Measurements from ENCODE around the gene HOXD9. TPM values are rescaled to one million over a fixed set of nuclear protein-coding genes. Genes with fewer than 3 reads are reported as not detected.

Gene HOXD9
- total RNA-seq, 1 donor from 2014 or later = not detected

DNA sequence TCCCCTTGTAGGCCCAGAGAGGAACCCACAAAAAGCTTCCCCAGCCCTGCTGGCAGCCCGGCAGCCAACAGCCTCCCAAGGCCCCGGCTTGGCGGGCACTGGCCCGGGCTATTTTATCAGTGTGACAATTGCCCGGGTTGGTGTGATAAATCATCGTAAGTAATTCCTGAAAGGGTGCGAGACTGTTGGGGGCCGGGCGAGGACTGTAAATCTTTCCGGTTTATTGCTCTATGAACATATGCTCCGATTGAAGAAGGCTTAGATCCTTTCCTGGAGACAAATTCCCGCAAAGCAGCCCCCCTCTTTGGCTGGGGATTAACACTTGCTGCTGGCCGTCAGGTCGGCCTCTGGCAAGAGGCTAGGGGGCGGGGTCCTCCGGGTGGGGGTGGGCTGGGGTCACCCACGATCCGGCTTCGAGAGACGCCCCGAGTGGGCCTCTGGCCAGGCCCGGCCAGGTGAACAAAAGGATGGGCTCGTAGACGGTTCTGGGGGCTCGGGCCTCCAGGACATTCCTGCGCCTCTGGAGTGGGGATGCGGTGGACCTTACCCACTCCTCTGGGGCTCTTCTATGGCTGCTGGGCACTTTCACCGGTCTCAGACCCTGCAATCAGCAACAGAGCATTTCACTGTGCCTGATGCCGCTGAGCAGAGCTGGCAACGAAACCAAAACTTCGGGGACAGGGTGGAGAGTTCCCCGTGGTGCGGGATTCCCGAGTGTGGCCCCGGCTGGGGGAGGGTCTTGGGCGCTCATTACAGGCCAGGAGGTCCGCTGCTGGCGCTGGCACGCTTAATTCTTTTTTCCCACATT is 36.5 kb downstream of the HOXD9 start:
- Mint-ChIP-seq H3K4me3 (ENCODE audit: unreplicated experiment) (no peak overlapping the region), H3K27me3 (ENCODE audit: unreplicated experiment) (peaks cover 84% of the 10 kb centered on the region), H3K9me3 (ENCODE audit: unreplicated experiment) (peaks cover under 1% of the 10 kb centered on the region), H3K4me1 (ENCODE audit: unreplicated experiment) (peaks cover 19% of the 10 kb centered on the region), H3K36me3 (ENCODE audit: unreplicated experiment) (no peaks in the 10 kb centered on the region), H3K27ac (ENCODE audit: unreplicated experiment) (no peak overlapping the region)
- TF ChIP-seq, protein P1, sequence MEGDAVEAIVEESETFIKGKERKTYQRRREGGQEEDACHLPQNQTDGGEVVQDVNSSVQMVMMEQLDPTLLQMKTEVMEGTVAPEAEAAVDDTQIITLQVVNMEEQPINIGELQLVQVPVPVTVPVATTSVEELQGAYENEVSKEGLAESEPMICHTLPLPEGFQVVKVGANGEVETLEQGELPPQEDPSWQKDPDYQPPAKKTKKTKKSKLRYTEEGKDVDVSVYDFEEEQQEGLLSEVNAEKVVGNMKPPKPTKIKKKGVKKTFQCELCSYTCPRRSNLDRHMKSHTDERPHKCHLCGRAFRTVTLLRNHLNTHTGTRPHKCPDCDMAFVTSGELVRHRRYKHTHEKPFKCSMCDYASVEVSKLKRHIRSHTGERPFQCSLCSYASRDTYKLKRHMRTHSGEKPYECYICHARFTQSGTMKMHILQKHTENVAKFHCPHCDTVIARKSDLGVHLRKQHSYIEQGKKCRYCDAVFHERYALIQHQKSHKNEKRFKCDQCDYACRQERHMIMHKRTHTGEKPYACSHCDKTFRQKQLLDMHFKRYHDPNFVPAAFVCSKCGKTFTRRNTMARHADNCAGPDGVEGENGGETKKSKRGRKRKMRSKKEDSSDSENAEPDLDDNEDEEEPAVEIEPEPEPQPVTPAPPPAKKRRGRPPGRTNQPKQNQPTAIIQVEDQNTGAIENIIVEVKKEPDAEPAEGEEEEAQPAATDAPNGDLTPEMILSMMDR (IDR thresholded peaks at IDR 0.05) = no peak
- DNase-seq (ENCODE audit: extremely low spot score, unreplicated experiment) = no peak

DNA sequence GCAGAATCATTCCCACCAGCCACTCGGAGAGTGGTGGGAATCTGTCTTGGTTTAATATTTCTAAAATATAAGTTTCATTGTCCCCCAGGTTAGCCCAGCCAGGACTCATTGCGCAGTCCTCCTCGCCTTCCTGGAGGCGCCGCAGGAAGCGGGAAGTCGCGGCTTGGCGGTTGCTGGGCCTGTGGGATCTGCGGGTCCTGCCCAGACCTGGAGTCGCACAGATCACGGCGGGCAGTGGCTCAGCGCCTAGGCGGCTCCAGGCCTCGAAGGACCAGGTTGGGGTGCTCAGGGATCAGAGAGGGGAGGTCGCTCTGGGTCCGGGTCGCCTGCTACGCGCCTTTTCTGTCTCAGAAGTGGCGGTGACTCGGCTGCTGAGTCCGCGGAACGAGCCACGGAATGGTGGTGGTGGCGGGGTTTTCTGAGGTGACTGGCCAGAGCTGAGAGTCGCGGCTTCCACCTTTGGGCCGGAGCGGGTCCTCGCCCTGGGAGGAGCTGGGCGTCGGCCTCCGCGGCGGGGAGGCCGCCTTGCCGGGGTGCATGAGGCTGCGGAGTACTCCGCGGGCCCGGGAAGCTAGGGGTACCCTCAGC is 37.2 kb downstream of the HOXD9 start:
- TF ChIP-seq, protein P1 (IDR thresholded peaks at IDR 0.05) = no peak
- H3K27ac Mint-ChIP-seq (ENCODE audit: unreplicated experiment) = no peak overlapping the region
- H3K9me3 Mint-ChIP-seq (ENCODE audit: unreplicated experiment) = peaks cover 3% of the 10 kb centered on the region
- DNase-seq (ENCODE audit: extremely low spot score, unreplicated experiment) = no peak
- peaks cover 84% of the 10 kb centered on the region for H3K27me3 Mint-ChIP-seq (ENCODE audit: unreplicated experiment)
- H3K4me3 Mint-ChIP-seq (ENCODE audit: unreplicated experiment) = no peak overlapping the region
- peaks cover 19% of the 10 kb centered on the region for H3K4me1 Mint-ChIP-seq (ENCODE audit: unreplicated experiment)
- no peaks in the 10 kb centered on the region for H3K36me3 Mint-ChIP-seq (ENCODE audit: unreplicated experiment)

DNA sequence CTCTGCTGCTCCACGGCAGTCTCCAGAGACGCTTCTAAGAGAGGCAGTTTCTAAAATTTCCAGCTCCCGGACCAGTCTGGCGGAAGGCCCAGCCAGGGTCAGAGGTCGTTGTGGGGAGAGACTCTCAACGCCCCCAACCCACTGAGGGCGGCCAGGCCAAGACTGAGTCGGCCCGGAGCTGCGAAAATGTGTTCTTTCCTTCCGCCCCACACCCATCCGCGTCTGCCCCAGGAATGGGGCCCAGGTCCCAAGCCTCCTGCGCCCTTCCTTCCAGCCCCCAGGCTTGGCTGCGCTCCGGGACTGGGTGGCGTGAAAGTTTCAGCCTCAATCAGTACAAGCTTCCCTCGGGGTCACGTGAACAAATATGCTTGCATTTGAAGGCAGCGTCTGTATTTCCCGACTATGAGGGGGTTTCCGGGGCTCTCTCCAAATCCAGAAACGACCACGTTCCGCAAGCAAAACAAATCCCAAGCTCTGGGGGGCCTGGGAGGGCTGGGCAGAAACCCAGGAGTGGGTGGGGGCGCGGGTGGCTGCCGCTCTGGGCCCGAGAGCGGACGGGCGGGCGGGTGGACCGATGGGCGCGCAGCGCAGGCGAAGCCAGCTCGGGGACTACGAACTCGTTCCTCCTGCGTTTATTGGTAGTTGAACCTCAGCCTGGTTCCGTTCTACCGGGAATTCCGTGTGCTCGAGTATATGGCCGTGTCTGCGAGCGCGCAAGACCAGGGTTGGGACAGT is 37.9 kb downstream of the HOXD9 start:
- Mint-ChIP-seq H3K4me3 (ENCODE audit: unreplicated experiment) (no peak overlapping the region), H3K9me3 (ENCODE audit: unreplicated experiment) (peaks cover 3% of the 10 kb centered on the region), H3K27ac (ENCODE audit: unreplicated experiment) (no peak overlapping the region), H3K27me3 (ENCODE audit: unreplicated experiment) (peaks cover 84% of the 10 kb centered on the region), H3K36me3 (ENCODE audit: unreplicated experiment) (no peaks in the 10 kb centered on the region), H3K4me1 (ENCODE audit: unreplicated experiment) (peaks cover 19% of the 10 kb centered on the region)
- TF ChIP-seq, protein P1 (IDR thresholded peaks at IDR 0.05) = no peak
- no peak for DNase-seq (ENCODE audit: extremely low spot score, unreplicated experiment)

- H3K9me3 Mint-ChIP-seq (ENCODE audit: unreplicated experiment) = peaks cover 3% of the 10 kb centered on the region
- peaks cover 19% of the 10 kb centered on the region for H3K4me1 Mint-ChIP-seq (ENCODE audit: unreplicated experiment)
- TF ChIP-seq, protein P1 (IDR thresholded peaks at IDR 0.05) = no peak
- H3K27ac Mint-ChIP-seq (ENCODE audit: unreplicated experiment) = no peak overlapping the region
- no peak overlapping the region for H3K4me3 Mint-ChIP-seq (ENCODE audit: unreplicated experiment)
- no peak for DNase-seq (ENCODE audit: extremely low spot score, unreplicated experiment)
- H3K27me3 Mint-ChIP-seq (ENCODE audit: unreplicated experiment) = peaks cover 84% of the 10 kb centered on the region
- H3K36me3 Mint-ChIP-seq (ENCODE audit: unreplicated experiment) = no peaks in the 10 kb centered on the region
Measured at GRCh38 chr2:176160986-176161824, 38.7 kb downstream of the HOXD9 start.
